ENCODE measurements around the gene ZFP92.

ZFP92 gene

GRCh38 chrX:153417637-153418036, 6.4 kb downstream of the ZFP92 start:
- no peaks in the 10 kb centered on the region; the same call in none of the 2 replicates for H3K36me3 ChIP-seq (ENCODE audit: control insufficient read depth, insufficient read depth, low read length)
- no peak for TF ChIP-seq CTCF (IDR thresholded peaks at IDR 0.05; ENCODE audit: insufficient read depth, low read length, poor library complexity, severe bottlenecking)
- H3K27me3 ChIP-seq (replicated peaks; ENCODE audit: control insufficient read depth, insufficient read depth, low read length), result no peaks in the 10 kb centered on the region
- no peak overlapping the region for H3K4me3 ChIP-seq (replicated peaks; ENCODE audit: low read depth, low read length)
- no peak for DNase-seq (ENCODE audit: extremely low read depth, insufficient read length)

- no peaks in the 10 kb centered on the region for H3K27me3 ChIP-seq (replicated peaks; ENCODE audit: control insufficient read depth, insufficient read depth, low read length)
- no peak overlapping the region for H3K4me3 ChIP-seq (replicated peaks; ENCODE audit: low read depth, low read length)
- no peak for DNase-seq (ENCODE audit: extremely low read depth, insufficient read length)
- no peaks in the 10 kb centered on the region; the same call in none of the 2 replicates for H3K36me3 ChIP-seq (ENCODE audit: control insufficient read depth, insufficient read depth, low read length)
- no peak for TF ChIP-seq CTCF (IDR thresholded peaks at IDR 0.05; ENCODE audit: insufficient read depth, low read length, poor library complexity, severe bottlenecking)
Measured at GRCh38 chrX:153420851-153421599, 9.8 kb downstream of the ZFP92 start.

GRCh38 chrX:153421856-153422255, 10.6 kb downstream of the ZFP92 start:
- Histone ChIP-seq H3K4me3 (replicated peaks; ENCODE audit: low read depth, low read length) (no peak overlapping the region), H3K27me3 (replicated peaks; ENCODE audit: control insufficient read depth, insufficient read depth, low read length) (no peaks in the 10 kb centered on the region), H3K36me3 (ENCODE audit: control insufficient read depth, insufficient read depth, low read length) (no peaks in the 10 kb centered on the region; the same call in none of the 2 replicates)
- DNase-seq (ENCODE audit: extremely low read depth, insufficient read length), result no peak
- TF ChIP-seq CTCF (IDR thresholded peaks at IDR 0.05; ENCODE audit: insufficient read depth, low read length, poor library complexity, severe bottlenecking), result no peak

GRCh38 chrX:153423652-153424051, 12.4 kb downstream of the ZFP92 start:
- no peak for DNase-seq (ENCODE audit: extremely low read depth, insufficient read length)
- TF ChIP-seq CTCF (IDR thresholded peaks at IDR 0.05; ENCODE audit: insufficient read depth, low read length, poor library complexity, severe bottlenecking), result no peak
- H3K27me3 ChIP-seq (replicated peaks; ENCODE audit: control insufficient read depth, insufficient read depth, low read length), result no peaks in the 10 kb centered on the region

GRCh38 chrX:153426204-153426603, 14.9 kb downstream of the ZFP92 start:
- no peaks in the 10 kb centered on the region; the same call in none of the 2 replicates for H3K36me3 ChIP-seq (ENCODE audit: control insufficient read depth, insufficient read depth, low read length)
- no peaks in the 10 kb centered on the region for H3K27me3 ChIP-seq (replicated peaks; ENCODE audit: control insufficient read depth, insufficient read depth, low read length)
- no peak overlapping the region for H3K4me3 ChIP-seq (replicated peaks; ENCODE audit: low read depth, low read length)
- no peak for DNase-seq (ENCODE audit: extremely low read depth, insufficient read length)
- TF ChIP-seq CTCF (IDR thresholded peaks at IDR 0.05; ENCODE audit: insufficient read depth, low read length, poor library complexity, severe bottlenecking), result no peak

More at GRCh38 chrX:153423652-153424051, 12.4 kb downstream of the ZFP92 start:
- H3K36me3 ChIP-seq (ENCODE audit: control insufficient read depth, insufficient read depth, low read length), result no peaks in the 10 kb centered on the region; the same call in none of the 2 replicates
- no peak overlapping the region for H3K4me3 ChIP-seq (replicated peaks; ENCODE audit: low read depth, low read length)

Data from GM06990 (cell line).